Stimulated activated CD8-positive, alpha-beta memory T cell treated with anti-CD3 and anti-CD28 coated beads, Interleukin-12 subunit alpha, Interleukin-12 subunit beta, amount 100 ng/mL, for 24 hours (primary cell): ENCODE measurements around the gene RAC2.

Experiments
- DNase-seq: peaks from one replicate; pipeline ENCODE4 v3.0.0-alpha.2; 2020; ENCODE audit errors: extremely low read depth

RAC2 gene

GRCh38 chr22:37176464-37177061 is 67.5 kb downstream of the RAC2 start:
- no peak for DNase-seq

- no peak for DNase-seq
These were observed 68.4 kb downstream of the RAC2 start for GRCh38 chr22:37175414-37176281.
